Neuron (in vitro differentiated cells): ENCODE results near the gene ABHD18.
"Not testable (repeated sequence)": the region's sequence is repeated elsewhere in the genome, so short reads cannot be mapped to it uniquely, and the experiment has no call there.

Source experiments
- H2AFZ ChIP-seq: one replicate; pipeline ENCODE4 v1.6.1; 2013; ENCODE audit warnings: low read depth, mild to moderate bottlenecking, inconsistent platforms, low read length, moderate library complexity
- H3K27me3 ChIP-seq: one replicate; pipeline ENCODE4 v1.6.1; 2013; ENCODE audit warnings: low read length; ENCODE audit not compliant: insufficient read depth
- H3K36me3 ChIP-seq: one replicate; pipeline ENCODE4 v1.6.1; 2013; ENCODE audit warnings: low read length; ENCODE audit not compliant: insufficient read depth
- H3K4me1 ChIP-seq: one replicate; pipeline ENCODE4 v1.6.1; 2013; ENCODE audit warnings: low read length; ENCODE audit not compliant: insufficient read depth
- H3K4me3 ChIP-seq: 2 replicates; pipeline ENCODE4 v1.5.1; 2013; ENCODE audit warnings: mild to moderate bottlenecking, low read length, moderate library complexity
- H3K9me3 ChIP-seq: one replicate; pipeline ENCODE4 v1.6.1; 2013; ENCODE audit warnings: low read length

Gene ABHD18

DNA sequence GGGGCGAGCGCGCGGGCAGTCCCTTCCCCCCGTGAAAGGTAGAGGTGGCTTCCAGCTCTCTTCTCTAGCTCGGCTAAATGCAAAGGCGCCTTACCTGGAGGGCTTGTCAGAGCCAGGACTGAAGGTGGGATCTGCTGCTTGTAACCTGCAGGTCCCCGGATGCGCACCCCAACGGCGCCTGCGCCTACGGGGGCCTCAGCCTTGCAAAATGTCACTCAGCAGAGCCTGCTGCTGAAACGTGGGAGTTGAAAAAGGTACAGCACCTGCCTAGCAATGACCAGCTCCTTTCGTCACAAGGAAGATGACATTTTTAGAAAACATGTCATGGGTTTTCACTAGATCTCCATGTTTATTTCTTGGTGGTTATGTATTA is 583 bp downstream of the ABHD18 start:
- Histone ChIP-seq H2AFZ (peak overlapping the region; percentile 84), H3K4me1 (no peaks in the 10 kb centered on the region), H3K4me3 (peak overlapping the region; percentile 82), H3K9me3 (no peaks in the 10 kb centered on the region), H3K36me3 (peaks cover 4% of the 10 kb centered on the region), H3K27me3 (no peaks in the 10 kb centered on the region)

DNA sequence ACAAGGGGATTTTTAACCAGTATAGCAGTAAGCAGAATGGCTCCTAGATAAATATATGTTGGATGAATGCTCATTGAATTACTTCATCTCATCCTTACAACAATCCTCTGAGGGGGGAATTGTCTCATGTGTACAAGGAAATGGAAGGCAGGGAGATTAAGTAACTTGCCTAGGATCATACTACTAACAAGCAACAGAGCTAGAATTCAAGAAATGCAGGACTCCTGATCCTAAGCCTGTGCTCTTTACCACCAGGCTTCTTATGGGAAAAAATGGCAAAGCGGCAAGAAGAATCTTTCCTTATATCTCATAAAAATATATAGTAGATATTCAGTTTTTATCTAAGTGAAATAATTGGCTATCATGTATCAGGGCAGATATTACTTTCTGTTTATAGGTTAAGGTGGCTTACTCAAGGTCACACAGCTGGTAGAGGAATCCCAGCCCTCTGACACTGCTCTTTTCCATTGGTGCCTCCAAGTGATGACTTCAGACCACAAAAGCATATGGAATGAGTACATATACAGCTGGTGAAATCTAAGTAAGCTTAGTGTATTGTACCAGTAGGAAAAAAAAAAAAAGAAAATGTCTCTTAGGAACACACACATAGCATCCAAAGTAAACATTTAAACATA is 2.1 kb downstream of the ABHD18 start:
- Histone ChIP-seq H3K27me3 (no peaks in the 10 kb centered on the region), H2AFZ (no peak overlapping the region), H3K4me1 (no peaks in the 10 kb centered on the region), H3K9me3 (no peaks in the 10 kb centered on the region), H3K4me3 (no peak overlapping the region), H3K36me3 (peaks cover 4% of the 10 kb centered on the region)

DNA sequence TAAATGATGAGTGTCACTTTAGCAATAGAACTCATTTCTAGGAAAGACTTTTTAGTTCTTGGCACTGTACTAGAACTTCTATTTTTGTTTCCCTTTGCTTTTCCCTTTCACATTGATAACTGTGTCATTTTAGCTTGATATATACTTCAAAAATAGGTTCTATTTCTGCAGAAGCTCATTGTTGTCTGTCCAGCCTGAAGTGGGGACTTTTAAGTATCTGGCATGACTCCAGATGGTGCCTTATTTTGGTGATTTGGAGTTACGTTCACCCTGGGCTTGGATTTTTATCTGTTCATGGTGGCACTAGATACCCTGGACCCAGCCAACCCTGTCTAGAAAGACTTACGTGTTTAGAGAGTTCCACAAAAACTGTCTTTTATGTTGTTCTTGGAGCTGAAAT is 3.4 kb downstream of the ABHD18 start:
- peaks cover 3% of the 10 kb centered on the region for H3K36me3 ChIP-seq
- no peaks in the 10 kb centered on the region for H3K9me3 ChIP-seq
- H3K4me1 ChIP-seq, result no peaks in the 10 kb centered on the region
- no peaks in the 10 kb centered on the region for H3K27me3 ChIP-seq
- no peak overlapping the region for H2AFZ ChIP-seq
- H3K4me3 ChIP-seq, result no peak overlapping the region

DNA sequence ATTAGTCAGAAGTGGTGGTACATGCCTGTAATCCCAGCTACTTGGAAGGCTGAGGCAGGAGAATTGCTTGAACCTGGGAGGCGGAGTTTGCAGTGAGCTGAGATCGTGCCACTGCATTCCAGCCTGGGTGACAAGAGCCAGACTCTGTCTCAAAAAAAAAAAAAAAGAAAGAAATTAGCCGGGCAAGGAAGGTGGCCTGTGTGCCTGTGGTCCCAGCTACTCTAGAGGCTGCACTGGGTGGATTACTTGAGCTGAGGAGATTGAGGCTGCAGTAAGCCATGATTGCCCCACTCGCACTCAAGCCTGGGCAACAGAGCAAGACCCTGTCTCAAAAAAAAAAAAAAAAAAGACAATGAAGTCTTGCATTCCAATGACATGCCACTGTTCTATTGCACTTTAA is 5.7 kb downstream of the ABHD18 start:
- H3K36me3 ChIP-seq, H3K9me3 ChIP-seq, H2AFZ ChIP-seq, H3K27me3 ChIP-seq, H3K4me1 ChIP-seq, H3K4me3 ChIP-seq: not testable (repeated sequence)

DNA sequence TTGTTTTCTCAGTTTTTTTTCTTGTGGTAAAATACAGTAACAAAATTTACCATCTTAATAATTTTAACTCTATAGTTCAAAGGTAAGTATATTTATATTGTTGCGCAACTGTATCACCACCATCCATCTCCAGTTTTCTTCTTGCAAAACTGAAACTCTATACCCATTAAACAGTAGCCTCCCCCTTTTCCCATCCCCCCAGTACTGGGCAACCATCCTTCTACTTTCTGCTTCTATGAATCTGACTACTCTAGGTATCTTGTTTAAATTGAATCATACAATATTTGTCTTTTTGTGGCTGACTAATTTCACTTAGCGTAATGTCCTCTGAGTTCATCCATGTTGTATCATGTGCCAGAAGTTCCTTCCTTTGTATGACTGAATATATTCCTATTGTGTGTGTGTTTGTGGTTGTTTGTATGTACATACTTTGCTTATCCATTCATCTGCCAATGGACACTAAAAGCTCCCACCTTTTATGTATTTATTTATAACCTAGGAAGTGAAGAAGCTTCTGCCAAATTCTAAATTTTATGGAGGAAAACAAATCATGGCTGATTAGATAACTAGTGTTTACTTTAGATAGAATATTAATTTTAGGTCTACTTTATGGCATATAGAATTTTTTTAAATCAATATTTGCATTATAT is 10.0 kb downstream of the ABHD18 start:
- H3K4me1 ChIP-seq, result no peaks in the 10 kb centered on the region
- peaks cover 8% of the 10 kb centered on the region for H3K36me3 ChIP-seq
- H2AFZ ChIP-seq, result no peak overlapping the region
- no peaks in the 10 kb centered on the region for H3K9me3 ChIP-seq
- H3K27me3 ChIP-seq, result no peaks in the 10 kb centered on the region
- no peak overlapping the region for H3K4me3 ChIP-seq

DNA sequence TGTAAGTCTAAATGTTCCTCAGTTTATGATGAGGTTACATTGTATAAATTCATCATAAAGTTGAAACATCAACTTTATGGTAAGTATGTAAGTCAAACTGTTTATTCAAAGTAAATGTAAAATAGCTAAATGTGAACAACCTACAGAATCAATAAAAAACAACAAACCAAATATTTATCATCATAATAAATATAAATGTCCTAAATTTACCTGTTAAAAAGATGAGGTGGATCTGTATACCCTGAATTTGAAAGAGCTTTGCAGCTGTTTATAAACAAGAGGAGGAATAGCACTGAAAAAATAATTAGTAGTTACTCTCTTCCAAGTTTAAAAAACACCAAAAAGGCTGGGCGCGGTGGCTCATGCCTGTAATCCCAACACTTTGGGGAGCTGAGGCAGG is 13.7 kb downstream of the ABHD18 start:
- no peaks in the 10 kb centered on the region for H3K27me3 ChIP-seq
- H3K36me3 ChIP-seq, result peaks cover 3% of the 10 kb centered on the region
- H3K4me3 ChIP-seq, result no peak overlapping the region
- no peak overlapping the region for H2AFZ ChIP-seq
- no peaks in the 10 kb centered on the region for H3K9me3 ChIP-seq
- no peaks in the 10 kb centered on the region for H3K4me1 ChIP-seq

DNA sequence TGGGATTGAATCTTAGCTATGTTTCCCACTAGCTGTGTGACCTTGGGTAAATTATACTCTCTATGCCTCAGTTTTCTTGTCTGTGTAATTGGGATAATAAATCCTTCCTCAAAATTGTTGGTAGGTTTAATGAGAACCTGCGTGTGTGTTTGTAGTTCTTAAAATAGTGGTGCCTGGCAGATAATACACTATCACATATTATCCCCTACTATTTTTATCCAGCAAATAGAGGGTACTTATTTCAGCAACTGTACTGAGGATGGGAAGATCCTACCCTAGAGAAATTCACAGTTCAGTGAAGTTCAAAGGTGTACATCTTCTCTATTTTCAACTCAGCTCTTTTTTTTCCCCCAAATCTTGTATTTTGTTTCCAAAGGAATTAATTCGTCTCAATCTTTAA is 17.2 kb downstream of the ABHD18 start:
- Histone ChIP-seq H2AFZ (no peak overlapping the region), H3K36me3 (peaks cover 10% of the 10 kb centered on the region), H3K4me3 (no peak overlapping the region), H3K4me1 (no peaks in the 10 kb centered on the region), H3K9me3 (no peaks in the 10 kb centered on the region), H3K27me3 (no peaks in the 10 kb centered on the region)

DNA sequence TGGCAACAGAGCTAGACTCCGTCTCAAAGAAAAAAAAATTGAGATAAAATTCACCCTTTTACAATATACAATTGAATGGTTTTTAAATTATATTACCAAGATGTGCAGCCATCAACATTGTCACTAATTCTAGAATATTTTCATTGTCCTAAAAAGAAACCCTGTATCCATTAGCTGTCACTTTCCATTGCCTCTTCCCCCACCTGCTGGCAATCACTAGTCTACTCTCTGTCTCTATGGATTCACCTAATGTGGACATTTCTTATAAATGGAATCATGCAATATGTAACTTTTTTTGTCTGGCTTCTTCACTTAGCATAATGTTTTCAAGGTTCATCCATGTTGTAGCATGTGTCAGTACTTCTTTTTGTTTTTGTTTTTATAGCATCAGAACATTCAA is 20.8 kb downstream of the ABHD18 start:
- Histone ChIP-seq H3K27me3 (no peaks in the 10 kb centered on the region), H2AFZ (no peak overlapping the region), H3K4me1 (no peaks in the 10 kb centered on the region), H3K36me3 (peaks cover 14% of the 10 kb centered on the region), H3K9me3 (no peaks in the 10 kb centered on the region), H3K4me3 (no peak overlapping the region)

DNA sequence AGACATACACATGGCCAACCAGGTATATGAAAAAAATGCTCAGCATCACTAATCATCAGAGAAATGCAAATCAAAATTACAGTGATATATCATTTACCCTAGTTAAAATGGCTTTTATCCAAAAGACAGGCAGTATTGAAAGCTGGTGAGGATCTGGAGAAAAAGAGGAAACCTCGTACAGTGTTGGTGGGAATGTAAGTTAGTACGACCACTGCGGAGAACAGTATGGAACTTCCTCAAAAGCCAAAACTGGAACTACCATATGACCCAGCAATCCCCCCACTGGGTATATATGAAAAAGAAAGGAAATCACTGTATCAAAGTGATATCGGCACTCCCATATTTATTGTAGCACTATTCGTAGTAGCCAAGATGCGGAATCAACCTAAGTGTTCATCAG is 23.4 kb downstream of the ABHD18 start:
- H3K36me3 ChIP-seq, result peaks cover 14% of the 10 kb centered on the region
- H3K27me3 ChIP-seq, result no peaks in the 10 kb centered on the region
- no peaks in the 10 kb centered on the region for H3K9me3 ChIP-seq

DNA sequence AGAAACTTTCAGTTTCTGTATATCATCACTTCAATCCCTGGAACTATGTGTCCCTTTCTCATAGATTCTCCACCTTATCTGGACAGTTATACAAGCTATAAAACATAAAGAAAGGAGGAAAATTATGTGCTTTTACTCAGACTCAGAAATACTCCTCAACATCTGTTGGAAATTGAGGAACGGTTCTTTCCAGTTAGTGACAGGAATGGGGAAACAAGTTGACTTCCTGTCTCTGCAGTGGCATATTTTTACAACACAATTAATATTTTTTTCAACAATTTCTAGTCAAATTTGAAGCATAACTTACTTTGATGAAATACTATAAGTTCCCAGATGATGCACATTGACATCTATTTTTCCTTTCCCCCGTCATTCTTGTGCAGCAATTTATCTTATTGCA is 27.9 kb downstream of the ABHD18 start:
- Histone ChIP-seq H3K4me1 (no peaks in the 10 kb centered on the region), H3K27me3 (no peaks in the 10 kb centered on the region), H3K36me3 (peaks cover 7% of the 10 kb centered on the region), H2AFZ (no peak overlapping the region), H3K4me3 (no peak overlapping the region), H3K9me3 (no peaks in the 10 kb centered on the region)

More for the DNA sequence above, 23.4 kb downstream of the ABHD18 start:
- Histone ChIP-seq H2AFZ (no peak overlapping the region), H3K4me1 (no peaks in the 10 kb centered on the region), H3K4me3 (no peak overlapping the region)

DNA sequence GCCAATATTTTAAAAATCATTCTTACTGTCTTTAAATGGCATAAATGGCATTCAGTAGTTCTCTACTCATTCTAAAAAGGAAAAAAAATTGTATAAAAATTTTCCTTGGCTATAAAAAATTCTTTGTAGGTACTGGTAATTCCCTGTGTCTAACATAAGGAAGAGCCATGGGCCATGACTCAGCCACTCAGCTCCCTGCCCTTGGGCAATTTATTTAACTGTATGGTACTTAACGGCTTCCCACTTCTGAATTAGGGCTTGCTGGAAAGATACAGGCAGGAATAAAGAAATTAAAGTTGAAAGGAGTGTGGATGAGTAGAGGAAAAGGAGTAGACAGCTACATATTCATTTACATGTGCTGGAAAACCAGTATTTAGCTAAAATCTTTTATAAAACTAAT is 30.6 kb downstream of the ABHD18 start:
- no peaks in the 10 kb centered on the region for H3K27me3 ChIP-seq
- no peaks in the 10 kb centered on the region for H3K4me1 ChIP-seq
- H3K9me3 ChIP-seq, result peaks cover 4% of the 10 kb centered on the region
- H3K4me3 ChIP-seq, result no peak overlapping the region
- no peak overlapping the region for H2AFZ ChIP-seq
- peaks cover 2% of the 10 kb centered on the region for H3K36me3 ChIP-seq

DNA sequence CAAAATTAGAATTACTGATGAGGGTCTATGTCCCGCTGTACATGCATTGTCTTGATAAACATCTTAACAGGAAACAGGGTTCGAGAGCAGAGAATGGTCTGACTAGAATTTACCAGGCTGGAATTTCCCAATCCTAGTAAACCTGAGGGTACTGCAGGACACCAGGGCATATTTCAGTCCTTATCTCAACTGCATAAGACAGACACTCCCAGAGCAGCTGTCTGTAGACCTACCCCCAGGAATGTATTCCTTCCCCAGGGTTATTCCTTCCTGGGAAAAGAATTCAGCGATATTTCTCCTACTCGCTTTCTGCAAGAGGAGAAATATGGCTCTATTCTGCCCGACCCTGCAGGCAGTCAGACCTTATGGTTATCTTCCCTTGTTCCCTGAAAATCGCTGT is 31.3 kb downstream of the ABHD18 start:
- not testable (repeated sequence) for H3K9me3 ChIP-seq, H2AFZ ChIP-seq, H3K4me3 ChIP-seq, H3K4me1 ChIP-seq, H3K27me3 ChIP-seq, H3K36me3 ChIP-seq

DNA sequence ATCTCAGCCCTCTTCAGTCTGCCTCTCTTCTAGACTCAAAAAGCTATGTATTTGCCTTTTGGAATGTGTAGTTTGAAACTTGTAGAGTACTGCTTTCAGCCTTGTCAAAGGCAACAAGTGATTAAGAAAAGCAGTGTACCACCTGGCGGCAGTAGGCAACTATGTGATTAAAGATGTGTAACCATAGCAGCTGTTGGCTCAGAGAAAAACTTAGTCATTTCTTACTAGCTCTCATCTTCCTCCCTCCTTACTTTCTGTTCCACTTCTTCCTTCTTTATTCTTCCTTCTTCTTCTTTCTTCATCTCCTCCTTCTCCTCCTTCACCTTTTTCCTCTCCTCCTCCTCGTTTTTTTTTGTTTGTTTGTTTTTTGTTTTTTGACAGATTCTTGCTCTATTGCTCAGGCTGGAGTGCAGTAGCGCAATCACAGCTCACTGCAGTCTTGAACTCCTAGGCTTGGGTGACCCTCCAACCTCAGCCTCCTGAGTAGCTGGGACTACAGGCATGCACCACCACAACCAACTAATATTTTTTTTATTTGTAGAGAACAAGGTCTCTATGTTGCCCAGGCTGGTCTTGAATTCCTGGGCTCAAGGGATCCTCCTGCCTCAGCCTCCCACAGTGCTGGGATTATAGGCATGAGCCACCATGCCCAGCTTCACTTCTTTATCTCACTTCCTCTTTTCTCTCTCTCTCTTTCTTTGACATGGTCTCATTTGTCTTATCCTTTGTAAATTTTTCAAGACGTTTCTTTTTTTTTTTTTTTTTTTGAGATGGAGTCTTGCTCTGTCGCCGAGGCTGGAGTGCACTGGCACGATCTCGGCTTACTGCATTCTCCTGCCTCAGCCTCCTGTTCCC is 32.6 kb downstream of the ABHD18 start:
- Histone ChIP-seq H3K4me3 (no peak overlapping the region), H2AFZ (no peak overlapping the region), H3K36me3 (peaks cover 2% of the 10 kb centered on the region), H3K9me3 (peaks cover 4% of the 10 kb centered on the region), H3K27me3 (no peaks in the 10 kb centered on the region), H3K4me1 (no peaks in the 10 kb centered on the region)
